HuH-7.5 (cell line): Measurements from ENCODE around the gene GFY.

Experiments used
- DNase-seq: peaks from one replicate; pipeline ENCODE4 v3.0.0; 2011; ENCODE audit warnings: low spot score

GFY gene

DNA sequence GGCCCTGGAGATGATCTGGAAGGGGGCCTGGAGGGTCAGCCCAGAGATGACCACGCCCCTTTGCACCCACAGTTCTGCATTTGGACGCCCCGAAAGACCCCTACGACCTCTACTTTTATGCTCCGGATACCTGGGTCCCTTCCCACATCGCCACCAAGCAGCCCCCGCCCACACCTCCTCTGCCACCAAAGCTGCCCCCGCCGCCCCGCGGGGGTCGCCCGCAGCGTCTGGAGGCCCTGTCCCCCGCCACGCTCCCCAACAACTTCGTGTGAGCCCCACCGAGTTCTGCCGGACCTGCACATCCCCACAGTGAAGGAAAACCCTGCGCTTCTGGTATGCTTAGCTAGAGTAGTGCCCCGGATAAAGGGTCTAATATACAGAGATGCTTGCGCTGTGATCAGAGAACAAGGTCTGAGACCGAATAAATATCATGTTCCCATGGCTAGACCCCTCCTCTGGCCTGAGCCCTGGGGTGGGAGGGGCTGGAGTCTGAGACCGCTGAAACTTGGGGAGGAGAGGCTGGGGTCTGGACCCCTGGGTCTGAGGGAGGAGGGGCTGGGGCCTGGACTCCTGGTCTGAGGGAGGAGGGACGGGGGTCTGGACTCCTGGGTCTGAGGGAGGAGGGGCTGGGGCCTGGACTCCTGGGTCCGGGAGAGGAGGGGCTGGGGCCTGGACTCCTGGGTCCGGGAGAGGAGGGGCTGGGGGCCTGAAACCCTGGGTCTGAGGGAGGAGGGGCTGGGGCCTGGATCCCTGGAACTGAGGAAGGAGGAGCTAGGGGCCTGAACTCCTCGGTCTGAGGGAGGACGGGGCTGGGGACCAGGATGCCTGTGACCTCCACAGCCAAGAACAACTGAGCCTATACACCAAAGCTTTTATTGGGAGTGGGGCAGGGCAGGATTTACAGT, 3.6 kb downstream of the GFY start:
- no peak for DNase-seq

DNA sequence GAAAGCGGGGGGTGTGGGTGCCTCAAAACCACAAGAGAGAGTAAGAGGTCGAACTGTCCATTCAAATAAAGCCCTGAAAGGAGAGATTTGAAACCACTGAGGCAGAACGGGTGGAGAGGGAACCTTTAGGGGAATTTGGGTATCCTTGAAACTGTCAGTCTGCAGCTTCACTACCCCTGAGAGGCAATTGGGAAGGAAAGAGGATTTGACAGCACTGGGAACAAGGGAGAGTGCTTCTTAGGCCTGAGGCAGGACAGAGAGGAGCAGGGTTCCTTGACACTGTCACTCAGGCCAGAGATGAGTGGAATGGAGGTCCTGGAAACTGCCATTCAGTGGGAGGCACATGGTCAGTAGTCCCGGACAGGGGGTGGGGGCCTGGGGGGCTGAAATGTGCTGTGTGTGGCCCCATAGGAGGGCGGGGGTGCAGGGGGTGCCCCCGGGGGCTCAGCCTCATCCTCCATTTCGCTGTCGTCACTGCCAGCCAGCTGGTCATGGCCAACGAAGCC, 5.0 kb downstream of the GFY start:
- DNase-seq = no peak

DNA sequence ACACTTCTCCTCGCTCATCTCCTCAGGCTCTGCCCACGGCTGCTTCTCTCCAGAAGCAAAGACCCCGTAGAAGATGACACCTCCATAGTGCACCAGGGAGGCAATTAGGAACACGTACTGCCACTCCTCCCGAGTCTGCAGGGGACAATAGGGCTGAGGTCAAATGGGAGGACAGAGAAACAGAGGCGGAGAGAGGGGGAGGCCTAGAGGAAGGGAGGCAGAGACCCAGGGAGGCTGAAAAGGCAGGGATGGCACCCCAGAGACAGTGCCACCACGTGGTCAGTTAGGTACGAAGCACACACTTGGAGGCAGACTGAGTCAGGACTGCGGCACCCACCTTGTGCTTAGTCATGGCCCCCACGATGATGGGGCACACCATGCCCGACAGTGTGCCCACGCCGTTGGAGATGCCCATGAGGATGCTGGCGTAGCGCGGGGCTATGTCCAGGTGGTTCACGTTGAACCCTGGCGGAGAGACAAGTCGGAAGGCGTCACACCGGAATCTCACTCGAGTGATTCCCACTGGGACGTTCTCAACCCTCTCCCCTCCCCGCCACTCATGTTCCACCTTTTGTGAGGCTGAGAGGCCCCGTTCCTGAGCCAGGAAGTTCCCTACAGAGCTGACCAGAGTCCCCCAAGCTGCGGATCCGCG, 5.6 kb downstream of the GFY start:
- DNase-seq = no peak

DNA sequence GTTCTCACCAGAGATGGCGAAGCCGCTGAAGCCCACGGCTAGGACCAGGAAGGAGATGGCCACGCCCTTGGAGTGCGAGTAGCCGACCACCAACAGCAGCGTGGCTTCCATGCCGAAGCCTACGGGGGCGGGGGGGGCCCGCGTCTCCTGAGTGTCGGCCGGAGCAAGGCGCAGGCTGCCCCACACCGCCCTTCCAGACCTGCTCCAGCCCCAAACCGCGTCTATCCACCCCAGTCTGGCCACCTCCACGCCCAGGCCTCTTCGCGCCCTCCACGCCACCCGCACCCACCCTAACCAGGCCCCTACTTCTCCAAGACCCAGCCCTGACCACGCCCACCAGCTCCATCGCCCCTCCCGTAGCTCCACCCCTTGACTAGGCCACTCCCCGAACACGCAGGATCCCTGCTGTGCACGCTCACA, 6.2 kb downstream of the GFY start:
- DNase-seq = no peak

DNA sequence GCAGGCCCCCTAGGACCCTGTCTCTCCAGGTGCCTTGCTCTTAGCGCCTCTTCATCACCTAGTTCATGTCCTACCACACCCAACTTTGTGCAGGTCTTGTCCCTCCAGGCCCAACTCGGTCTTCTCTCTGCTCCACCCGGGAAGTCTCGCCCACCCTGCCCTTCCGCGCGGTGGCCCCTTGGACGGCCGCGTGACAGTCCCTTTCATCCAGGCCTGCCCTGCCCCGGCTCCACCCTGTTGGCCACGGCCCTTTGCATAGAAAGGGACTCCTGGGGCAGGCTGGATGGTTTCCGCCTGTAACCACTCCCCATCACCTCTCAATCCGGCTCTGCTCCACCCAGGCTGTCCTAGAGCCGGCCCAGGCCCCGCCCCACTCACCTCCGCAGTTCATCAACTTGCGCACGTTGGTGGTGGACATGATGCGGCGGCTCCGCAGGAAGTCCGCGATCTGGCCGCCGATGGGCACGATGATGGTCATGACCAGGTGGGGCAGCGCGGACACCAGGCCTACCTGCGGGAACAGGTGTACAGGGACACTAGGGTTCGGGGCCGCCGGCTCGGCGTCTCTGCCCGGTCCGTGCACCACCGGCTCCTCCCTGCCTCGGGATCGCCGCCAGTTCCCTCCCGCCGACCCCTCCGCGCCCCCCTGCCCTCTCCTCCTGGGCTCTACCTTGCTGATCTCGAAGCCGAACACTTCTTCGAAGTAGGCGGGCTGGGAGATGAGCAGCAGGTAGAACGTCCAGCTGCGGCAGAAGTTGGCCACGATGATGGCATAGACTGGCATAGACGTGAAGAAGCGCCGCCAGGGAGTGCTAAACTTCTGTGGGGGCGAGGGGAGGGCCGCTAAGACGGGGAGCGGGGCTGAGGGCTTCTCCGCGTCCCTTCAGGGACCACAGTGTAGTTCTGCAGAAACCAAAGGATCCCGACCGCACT, 7.2 kb downstream of the GFY start:
- DNase-seq = no peak

DNA sequence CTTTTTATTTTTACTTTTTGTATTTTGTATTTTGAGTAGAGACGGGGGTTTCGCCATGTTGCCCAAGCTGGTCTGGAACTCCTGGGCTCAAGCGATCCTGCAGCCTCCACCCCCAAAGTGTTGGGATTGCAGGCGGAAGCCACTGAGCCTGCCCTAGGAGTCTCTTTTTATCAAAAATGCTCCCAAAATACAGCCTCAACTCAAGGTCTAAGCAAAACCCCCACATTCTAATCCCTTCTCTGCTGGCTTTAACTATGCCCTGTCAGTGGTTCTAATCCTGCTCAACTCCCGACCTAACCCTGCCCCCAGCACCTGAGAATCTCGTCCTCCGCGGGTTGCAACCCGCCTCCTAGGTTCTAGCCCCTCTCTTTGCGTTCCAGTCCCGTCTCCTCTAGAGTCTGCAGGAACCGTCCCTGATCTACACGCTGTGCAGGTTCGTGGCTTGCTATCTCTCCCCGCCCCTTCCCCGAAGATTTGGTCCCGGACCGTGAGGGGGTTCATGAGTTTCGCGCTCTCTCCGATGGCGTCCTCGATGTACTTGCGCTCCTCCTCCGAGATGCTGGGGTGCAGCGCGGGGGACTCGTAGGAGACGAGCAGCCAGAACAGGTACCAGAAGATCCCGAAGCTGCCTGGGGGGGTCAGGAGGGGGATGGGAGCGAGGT, 8.2 kb downstream of the GFY start:
- DNase-seq = no peak

DNA sequence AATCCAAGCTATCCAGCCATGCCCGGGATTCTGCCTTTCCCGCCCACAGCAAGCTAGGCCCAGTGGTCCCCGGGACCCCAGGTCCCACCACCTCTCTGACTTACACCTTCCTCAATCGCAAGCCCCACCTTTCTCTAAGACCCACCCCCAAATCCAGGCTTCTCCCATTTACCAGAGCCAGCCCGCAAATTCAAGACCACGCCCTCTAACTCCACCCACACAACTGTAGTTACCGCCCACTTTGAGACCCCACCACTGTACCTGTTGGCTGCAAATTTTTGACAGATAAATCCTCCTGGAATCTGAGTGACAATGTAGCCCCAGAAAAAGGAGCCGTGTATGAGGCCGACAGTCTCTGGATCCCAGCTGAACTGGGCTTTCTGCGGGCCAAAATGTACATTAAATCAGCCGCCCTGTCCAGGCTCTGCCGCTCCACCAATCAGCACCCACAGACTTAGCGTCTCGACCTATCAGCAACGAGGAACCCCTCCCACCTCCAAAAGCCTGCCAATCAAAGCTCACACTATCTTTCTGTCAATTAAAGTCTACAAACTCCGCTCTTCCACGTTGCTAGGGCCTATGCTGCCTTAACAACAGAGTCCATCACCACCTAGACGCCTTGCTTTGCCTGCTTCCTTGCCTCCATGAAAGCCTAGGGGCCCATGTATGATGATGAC, 9.9 kb downstream of the GFY start:
- DNase-seq = no peak

DNA sequence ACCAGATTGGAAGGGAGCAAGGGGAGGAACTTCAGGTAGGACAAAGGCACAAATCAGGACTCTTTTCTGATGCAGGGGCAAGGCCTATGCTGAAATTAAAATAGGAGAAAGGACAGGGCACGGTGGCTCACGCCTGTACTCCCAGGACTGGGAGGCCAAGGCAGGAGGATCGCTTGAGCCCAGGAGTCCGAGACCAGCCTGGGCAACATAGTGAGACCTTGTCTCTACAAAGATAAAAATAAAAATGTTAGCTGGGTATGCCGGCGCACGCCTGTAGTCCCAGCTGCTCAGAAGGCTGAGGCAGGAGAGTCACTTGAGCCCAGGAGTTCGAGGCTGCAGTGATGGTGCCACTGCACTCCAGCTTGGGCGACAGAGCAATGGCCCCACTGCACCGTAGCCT, 10.5 kb downstream of the GFY start:
- no peak for DNase-seq

DNA sequence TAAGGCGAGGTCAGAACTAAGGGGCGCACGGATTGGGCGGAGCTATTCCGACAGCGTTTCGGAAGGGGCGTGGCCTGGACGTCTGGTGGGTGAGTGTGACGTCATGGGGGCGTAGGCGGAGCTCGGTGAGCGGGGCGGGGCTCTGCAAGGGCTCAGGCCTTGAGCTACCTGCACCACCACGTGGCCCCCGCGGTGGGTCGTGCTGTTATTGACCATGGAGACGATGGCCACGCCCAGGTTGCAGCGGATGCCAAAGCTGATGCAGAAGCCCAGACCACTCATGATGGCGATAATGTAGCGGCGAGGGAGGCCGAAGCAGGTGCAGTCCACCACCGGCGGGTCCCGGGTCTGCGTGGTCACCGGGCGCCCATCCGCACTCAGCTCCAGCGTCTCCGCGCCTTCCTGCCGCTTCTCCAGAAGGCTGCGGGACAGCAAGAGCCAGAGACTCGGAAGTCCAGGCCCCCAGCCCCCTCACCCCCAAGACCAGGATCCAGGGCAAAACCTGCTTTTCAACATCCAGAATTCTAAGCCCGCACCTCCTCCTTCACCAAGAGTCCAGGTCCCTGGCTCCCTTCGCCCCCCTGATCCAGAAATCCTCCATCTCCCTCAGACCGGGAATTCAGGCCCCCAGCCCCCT, 11.3 kb downstream of the GFY start:
- no peak for DNase-seq

DNA sequence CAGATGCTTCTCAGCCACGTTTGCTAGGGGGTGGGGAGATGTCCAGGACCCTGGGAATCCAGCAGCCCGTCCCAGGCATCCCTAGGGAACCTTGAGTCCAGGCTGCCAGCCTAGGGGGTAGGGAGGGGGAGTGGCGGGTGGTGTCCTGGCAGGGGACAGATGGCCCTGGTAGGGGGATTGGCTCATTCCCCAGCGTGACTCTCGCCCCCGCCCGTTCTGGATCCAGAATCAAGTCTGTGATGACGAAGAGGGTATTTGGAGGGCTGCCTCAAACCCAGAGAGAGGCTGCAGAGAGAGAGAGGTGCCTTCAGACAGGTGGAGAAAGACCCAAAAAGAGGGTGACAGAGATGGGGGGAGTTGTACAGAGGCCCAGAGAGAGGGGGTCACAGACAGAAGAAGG, 12.0 kb downstream of the GFY start:
- DNase-seq = no peak

DNA sequence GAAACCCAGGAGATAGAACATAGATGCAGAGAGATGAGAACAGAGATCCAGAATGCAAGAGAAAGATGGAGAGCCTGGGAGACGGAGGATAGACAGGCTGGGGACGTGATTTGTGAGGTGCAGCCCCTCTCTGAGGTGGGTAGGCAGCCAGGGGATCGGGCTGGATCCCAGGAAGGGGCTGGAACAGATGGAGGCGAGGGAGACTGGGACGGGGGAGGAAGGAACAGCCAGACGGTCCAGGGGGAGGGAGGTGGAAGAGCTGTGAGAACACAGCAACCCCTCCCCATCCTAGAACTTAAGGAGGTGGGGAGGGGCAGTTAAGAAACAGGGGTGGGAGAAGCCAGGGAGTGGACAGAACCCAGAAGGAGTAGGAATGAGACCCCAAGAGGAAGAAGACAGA, 13.1 kb downstream of the GFY start:
- DNase-seq = no peak

DNA sequence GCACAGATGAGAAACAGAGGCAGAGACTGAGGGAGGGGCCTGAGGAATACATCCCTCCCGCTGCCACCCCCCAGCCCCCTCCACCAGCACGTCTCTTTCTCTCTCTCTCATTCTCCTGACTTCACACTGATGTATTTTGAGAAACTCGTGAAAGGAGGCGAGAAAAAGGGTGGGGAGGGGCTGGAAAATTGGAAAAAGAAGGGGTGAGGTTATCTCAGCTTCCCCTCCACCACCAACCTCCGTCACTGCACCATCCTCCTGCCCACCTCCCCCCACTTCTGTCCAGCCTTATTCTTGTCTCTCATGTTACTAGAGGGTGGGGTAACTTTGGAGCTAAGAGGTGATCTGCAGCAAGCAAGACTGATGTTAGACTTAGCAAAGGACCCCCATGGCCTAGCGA, 14.6 kb downstream of the GFY start:
- no peak for DNase-seq

DNA sequence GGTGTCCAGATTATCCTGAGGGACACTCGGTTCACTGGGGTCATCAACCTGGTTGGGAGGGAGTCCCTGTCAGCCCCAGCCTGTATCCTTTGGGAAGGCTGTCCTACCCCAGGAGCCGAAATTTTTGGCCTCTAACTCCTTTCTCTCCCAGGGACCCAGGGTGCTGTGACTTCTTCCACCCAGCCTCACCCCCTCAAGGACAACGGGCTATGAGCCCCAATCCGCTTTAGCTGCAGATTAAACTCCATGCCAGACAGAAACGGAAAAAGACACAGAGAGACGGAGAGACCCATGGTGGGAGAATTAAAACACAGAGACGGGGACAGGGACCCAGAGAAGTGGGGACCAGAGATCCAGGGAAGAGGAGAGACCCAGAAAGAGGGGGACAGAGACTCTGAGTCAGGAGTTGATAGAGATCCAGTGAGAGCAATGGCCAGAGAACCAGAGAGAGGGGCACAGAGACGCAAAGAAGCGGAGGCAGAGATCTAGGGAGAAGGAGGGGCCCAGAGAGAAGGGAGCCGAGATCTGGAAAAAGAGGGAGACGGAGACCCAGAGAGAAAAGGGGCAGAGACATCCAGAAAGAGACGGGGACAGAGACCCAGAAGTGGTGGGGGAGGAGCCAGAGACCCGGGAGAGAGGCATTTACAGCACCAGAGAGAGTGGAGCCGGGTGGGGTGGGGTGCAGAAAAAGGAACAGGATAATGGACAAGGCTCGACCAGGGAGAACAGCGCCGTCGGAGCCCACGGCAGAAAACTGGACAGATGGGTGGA, 15.4 kb downstream of the GFY start:
- no peak for DNase-seq

DNA sequence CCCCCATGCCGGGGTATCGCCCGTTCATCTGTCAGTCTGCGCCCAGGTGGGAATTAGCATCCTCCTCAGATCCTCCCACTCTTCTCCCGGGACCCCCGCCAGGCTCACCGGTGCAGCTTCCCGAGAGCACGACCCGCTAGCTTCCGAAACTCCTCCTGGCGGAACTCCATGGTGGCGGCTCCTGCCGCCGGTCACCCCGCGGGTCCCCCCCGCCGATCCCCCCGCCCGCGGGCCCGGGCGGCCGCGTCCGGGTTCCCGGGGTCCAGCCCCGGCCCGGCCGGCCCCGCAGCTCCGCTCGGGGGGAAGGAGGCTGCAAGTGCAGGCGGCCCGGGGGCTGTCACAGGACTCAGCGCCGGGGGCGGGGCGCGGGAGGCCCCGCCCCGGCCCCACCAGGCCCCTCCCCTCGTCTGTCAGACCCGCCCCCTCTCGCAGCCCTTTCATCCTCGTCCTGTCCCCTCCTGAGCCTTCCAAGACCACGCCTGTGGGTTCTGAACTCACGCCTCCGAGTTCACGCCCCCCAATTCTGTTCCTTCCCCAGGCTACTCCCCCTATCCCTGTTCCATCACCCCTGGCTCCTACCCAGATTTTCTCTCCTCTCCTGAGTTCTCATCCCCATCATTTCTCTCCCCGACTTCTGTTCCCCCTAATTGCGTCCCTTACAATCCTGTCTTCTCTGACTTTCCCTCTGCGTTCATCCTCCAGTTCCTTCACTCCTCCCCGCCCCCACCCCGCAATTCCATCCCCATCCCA, 16.2 kb downstream of the GFY start, which contains the start of gene SLC17A7:
Gene SLC17A7, minus strand, starts transcription at position 318 of the 750 bp plus-strand sequence. Its CDS starts 148 bp downstream, at position 170.
- DNase-seq = no peak

DNA sequence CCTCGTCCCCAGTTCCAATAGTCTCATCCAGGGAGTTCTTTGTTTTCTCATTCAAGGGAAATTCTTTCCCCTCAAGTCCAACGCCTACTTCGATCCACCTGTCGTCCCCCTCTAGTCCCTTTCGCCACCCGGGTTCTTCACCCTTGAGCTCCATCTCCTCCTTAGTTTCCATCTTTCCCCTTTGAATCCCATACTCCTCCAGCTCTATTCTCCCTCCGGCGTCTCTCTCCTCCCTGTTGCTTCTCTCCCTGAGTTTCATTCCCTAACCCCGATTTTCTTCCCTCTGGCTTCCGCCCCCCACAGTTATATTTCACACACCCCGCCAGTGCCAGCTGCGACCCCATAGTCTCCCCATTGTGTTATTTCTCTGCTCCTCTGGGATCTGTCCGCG, 16.8 kb downstream of the GFY start:
- no peak for DNase-seq

DNA sequence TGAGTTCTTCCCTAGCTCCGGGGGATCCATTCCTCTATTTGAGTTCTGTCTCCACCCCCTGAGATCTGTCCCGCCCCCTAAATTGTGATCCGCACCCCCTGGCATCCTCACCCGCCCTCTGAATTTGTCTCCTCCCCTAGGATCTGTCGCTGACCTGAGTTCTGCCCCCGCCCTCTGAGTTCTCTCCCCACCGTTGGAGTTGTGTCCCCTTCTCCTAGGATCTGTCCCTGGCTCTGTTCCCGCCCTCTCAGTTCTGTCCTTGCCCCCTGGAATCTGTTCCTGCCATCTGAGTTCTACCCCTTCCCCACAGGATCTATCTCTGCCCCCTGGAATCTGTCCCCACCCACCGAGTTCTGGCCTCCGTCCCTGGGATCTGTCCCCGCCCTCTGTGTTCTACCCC, 17.2 kb downstream of the GFY start:
- DNase-seq = no peak

DNA sequence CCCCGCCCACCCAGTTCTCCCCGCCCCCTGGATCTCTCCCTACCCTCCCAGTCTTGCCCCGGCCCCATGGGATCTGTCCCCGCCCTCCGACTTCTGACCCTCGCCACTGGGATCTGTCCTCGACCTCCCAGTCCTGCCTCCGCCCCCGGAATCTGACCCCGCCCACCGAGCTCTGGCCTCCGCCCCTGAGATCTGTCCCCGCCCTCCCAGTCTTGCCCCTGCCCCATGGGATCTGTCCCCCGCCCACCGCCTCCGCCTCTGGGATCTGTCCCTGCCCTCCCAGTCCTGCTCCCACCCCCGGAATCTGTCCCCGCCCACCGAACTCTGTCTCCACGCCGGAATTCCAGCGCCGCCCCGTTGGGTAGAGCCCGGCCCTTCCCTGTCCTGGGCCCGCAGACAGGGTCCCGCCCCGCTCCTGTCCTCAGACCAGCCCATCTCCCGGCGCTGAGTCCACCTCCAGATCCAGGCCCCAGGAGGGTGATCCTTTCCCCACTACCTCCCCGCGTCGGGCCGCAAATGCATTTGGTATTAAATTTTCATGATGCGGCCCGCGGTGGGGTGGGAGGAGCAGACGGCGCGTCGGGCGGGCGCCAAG, 17.7 kb downstream of the GFY start:
- DNase-seq = peak; percentile 98

DNA sequence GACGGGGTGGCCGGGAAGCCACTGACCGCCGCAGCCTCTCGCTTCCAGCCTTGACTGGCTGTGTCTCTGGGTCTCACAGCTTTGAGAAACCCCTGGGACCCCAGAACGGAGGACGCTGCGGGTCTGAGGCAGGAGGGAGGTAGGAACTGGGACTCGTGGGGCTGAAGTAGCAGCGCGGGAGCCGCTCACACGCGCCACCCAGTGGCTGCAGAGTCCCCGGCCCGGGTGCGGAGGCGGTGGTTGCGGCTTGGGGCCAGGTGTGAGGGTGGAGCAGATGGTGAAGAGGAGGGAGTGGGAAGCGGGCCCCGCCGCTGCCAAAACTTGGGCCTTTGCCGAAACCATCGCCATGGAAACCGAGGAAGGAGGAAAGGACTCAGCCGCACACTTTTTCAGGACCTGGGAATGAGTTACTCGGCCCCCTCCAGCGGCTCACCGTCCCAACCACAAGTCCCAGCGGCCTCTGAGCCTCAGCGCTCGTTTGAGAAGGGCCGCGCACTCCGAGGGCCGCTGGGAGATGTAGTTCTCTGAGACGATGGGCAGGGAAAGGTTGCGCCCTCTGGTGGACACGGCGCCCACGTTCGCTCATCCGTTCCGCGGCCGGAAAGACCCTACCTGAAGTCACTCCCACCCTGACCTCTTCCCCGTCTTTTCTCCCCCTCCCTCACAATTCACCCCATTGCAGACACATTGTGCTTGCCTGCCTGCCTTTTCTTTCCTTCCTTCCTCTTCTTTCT, 18.3 kb downstream of the GFY start:
- peak; percentile 97 for DNase-seq
